ENCODE measurements around the gene ACE2. TPM values are rescaled to one million over a fixed set of nuclear protein-coding genes. Genes with fewer than 3 reads are reported as not detected.
A peak's percentile ranks its signal among the peaks of the same experiment; 100 is the strongest.

Gene ACE2
- total RNA-seq, 1 donor from 2014 or later: not detected

- no peak for DNase-seq (ENCODE audit: low read depth, low spot score)
- no peak overlapping the region for H3K27ac Mint-ChIP-seq (ENCODE audit: unreplicated experiment)
- peaks cover 9% of the 10 kb centered on the region for H3K9me3 Mint-ChIP-seq
- no peak overlapping the region for H3K4me3 Mint-ChIP-seq
- no peaks in the 10 kb centered on the region for H3K27me3 Mint-ChIP-seq (ENCODE audit: low read depth)
- no peaks in the 10 kb centered on the region for H3K36me3 Mint-ChIP-seq (ENCODE audit: low read depth)
- TF ChIP-seq, protein P1, sequence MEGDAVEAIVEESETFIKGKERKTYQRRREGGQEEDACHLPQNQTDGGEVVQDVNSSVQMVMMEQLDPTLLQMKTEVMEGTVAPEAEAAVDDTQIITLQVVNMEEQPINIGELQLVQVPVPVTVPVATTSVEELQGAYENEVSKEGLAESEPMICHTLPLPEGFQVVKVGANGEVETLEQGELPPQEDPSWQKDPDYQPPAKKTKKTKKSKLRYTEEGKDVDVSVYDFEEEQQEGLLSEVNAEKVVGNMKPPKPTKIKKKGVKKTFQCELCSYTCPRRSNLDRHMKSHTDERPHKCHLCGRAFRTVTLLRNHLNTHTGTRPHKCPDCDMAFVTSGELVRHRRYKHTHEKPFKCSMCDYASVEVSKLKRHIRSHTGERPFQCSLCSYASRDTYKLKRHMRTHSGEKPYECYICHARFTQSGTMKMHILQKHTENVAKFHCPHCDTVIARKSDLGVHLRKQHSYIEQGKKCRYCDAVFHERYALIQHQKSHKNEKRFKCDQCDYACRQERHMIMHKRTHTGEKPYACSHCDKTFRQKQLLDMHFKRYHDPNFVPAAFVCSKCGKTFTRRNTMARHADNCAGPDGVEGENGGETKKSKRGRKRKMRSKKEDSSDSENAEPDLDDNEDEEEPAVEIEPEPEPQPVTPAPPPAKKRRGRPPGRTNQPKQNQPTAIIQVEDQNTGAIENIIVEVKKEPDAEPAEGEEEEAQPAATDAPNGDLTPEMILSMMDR (conservative IDR thresholded peaks at IDR 0.05): no peak
- H3K4me1 Mint-ChIP-seq: peaks cover 22% of the 10 kb centered on the region
Observed at GRCh38 chrX:15514279-15514678, 86.5 kb downstream of the ACE2 start.

- Mint-ChIP-seq H3K27me3 (ENCODE audit: low read depth) (no peaks in the 10 kb centered on the region), H3K9me3 (peaks cover 6% of the 10 kb centered on the region), H3K27ac (ENCODE audit: unreplicated experiment) (no peak overlapping the region), H3K36me3 (ENCODE audit: low read depth) (no peaks in the 10 kb centered on the region), H3K4me3 (no peak overlapping the region), H3K4me1 (peaks cover 22% of the 10 kb centered on the region)
- TF ChIP-seq, protein P1 (conservative IDR thresholded peaks at IDR 0.05): no peak
- no peak for DNase-seq (ENCODE audit: low read depth, low spot score)
Observed at GRCh38 chrX:15512401-15512965, 88.3 kb downstream of the ACE2 start.

GRCh38 chrX:15511563-15511962 lies 89.2 kb downstream of the ACE2 start:
- peak overlapping the region; percentile 1 for H3K4me3 Mint-ChIP-seq
- DNase-seq (ENCODE audit: low read depth, low spot score): no peak

More at GRCh38 chrX:15511563-15511962, 89.2 kb downstream of the ACE2 start:
- no peaks in the 10 kb centered on the region for H3K36me3 Mint-ChIP-seq (ENCODE audit: low read depth)
- TF ChIP-seq, protein P1 (conservative IDR thresholded peaks at IDR 0.05): no peak
- no peaks in the 10 kb centered on the region for H3K27me3 Mint-ChIP-seq (ENCODE audit: low read depth)
- H3K4me1 Mint-ChIP-seq: peaks cover 22% of the 10 kb centered on the region
- H3K27ac Mint-ChIP-seq (ENCODE audit: unreplicated experiment): peak overlapping the region; percentile 66
- peaks cover 6% of the 10 kb centered on the region for H3K9me3 Mint-ChIP-seq

Other genes with a start within 250 kb of the ACE2 start
- 0.43 and 1.2 TPM in 2 replicates for gene VEGFD, start 216.5 kb downstream of the ACE2 start, total RNA-seq
- gene PIR, start 107.6 kb downstream of the ACE2 start, total RNA-seq: 53.4 and 58.4 TPM in 2 replicates
- gene BMX, start 100.2 kb downstream of the ACE2 start, total RNA-seq: not detected in 2 replicates
- gene CLTRN, start 63.8 kb upstream of the ACE2 start, total RNA-seq: 0.80 and 1.1 TPM in 2 replicates
- gene CA5B, start 137.3 kb upstream of the ACE2 start, total RNA-seq: 5.7 and 7.1 TPM in 2 replicates
- gene ZRSR2, start 189.5 kb upstream of the ACE2 start, total RNA-seq: 14.6 and 14.9 TPM in 2 replicates

Measured in neural crest cell (in vitro differentiated cells).